ENCODE data around the gene TSPAN2.

Gene TSPAN2

DNA sequence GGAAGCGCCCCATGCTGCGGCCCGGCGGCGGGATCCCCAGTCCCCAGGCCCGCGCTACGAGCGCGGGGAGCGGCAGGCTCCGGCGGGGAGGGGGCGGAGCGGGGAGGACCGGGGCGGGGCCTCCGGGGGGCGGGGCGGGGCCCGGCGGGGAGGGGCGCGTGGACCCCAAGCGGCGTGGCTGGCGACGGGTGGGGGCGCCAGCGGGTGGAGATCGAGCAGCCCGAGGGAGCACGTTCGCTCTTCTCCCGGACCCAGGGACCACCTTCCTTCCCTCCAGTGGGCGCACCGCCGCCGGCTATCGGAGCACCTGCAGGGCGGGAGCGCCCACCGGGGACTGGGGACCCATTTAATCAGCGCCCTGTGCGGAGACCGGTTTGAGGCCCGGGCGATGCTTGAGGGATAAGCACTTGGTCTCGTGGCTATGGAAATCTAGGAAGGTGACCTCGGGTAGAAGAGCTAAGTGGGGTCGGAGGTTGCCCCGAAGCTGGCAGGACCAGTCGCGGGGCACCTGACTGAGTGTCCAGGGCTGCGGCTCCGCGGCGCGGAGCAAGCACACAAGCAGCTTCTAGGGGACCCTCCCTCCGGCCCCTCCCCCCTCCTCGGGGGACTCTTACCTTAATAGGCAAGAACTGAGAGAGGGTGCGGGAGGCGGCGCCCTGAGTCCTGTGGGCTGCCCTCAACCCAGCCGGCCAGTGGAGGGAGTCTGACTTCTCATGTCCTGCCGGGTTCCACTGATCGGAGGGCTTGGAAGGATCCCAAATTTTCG is at the start of gene TSPAN2:
TSS of gene TSPAN2 (minus strand) at position 84 of the 766 bp plus-strand sequence. CDS start at position 13, 71 bp downstream.
- Histone ChIP-seq H3K36me3 (ENCODE audit: control insufficient read depth, insufficient read depth, low read length) (no peaks in the 10 kb centered on the region), H3K4me1 (ENCODE audit: control insufficient read depth, insufficient read depth, low read length) (peaks cover 9% of the 10 kb centered on the region), H3K9ac (ENCODE audit: low read length) (peak within 1 kb of the TSS; percentile 89), H3K4me3 (ENCODE audit: low read depth, low read length) (peak within 1 kb of the TSS; percentile 87), H3K27me3 (ENCODE audit: control insufficient read depth, insufficient read depth, low read length) (peaks cover 20% of the 10 kb centered on the region), H3K9me3 (ENCODE audit: control insufficient read depth, insufficient read depth, low read depth, low read length) (no peaks in the 10 kb centered on the region), H3K27ac (ENCODE audit: low read depth, low read length) (peak within 1 kb of the TSS; percentile 88)

DNA sequence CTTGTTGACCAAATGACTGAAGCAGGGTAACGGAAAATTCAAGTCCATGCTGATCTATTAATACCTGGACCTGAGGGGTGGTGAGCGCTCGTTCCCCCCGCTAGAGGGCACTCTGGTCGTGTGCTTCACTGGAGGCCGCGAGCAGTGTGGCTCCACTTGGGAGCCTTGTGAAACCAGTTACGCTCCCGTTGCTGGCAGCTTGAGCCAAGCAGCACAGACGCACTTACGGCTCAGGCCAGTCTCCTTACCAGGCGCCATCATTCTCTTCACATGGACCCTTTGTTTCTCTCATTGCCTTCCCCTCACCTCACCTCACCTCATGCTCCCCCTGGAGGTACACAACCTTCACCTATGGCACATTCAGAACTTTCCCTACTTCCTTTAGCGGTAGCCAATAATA is 49.7 kb upstream of the TSPAN2 start:
- peaks cover 3% of the 10 kb centered on the region; the same call in 1 of the 2 replicates for H3K4me1 ChIP-seq (ENCODE audit: control insufficient read depth, insufficient read depth, low read length)
- H3K27ac ChIP-seq (ENCODE audit: low read depth, low read length) = no peak overlapping the region
- H3K9me3 ChIP-seq (ENCODE audit: control insufficient read depth, insufficient read depth, low read depth, low read length) = no peaks in the 10 kb centered on the region
- no peaks in the 10 kb centered on the region for H3K36me3 ChIP-seq (ENCODE audit: control insufficient read depth, insufficient read depth, low read length)
- H3K27me3 ChIP-seq (ENCODE audit: control insufficient read depth, insufficient read depth, low read length) = no peaks in the 10 kb centered on the region
- no peak overlapping the region for H3K9ac ChIP-seq (ENCODE audit: low read length)
- no peak overlapping the region for H3K4me3 ChIP-seq (ENCODE audit: low read depth, low read length)

- no peak overlapping the region for H3K27ac ChIP-seq (ENCODE audit: low read depth, low read length)
- H3K36me3 ChIP-seq (ENCODE audit: control insufficient read depth, insufficient read depth, low read length) = no peaks in the 10 kb centered on the region
- no peak overlapping the region for H3K9ac ChIP-seq (ENCODE audit: low read length)
- peaks cover 3% of the 10 kb centered on the region; the same call in 1 of the 2 replicates for H3K4me1 ChIP-seq (ENCODE audit: control insufficient read depth, insufficient read depth, low read length)
- no peak overlapping the region for H3K4me3 ChIP-seq (ENCODE audit: low read depth, low read length)
- no peaks in the 10 kb centered on the region for H3K9me3 ChIP-seq (ENCODE audit: control insufficient read depth, insufficient read depth, low read depth, low read length)
- H3K27me3 ChIP-seq (ENCODE audit: control insufficient read depth, insufficient read depth, low read length) = no peaks in the 10 kb centered on the region
Observed at GRCh38 chr1:115138271-115138670, 49.0 kb upstream of the TSPAN2 start.

- Histone ChIP-seq H3K9ac (ENCODE audit: low read length) (no peak overlapping the region), H3K36me3 (ENCODE audit: control insufficient read depth, insufficient read depth, low read length) (no peaks in the 10 kb centered on the region), H3K9me3 (ENCODE audit: control insufficient read depth, insufficient read depth, low read depth, low read length) (no peaks in the 10 kb centered on the region), H3K4me3 (ENCODE audit: low read depth, low read length) (no peak overlapping the region), H3K4me1 (ENCODE audit: control insufficient read depth, insufficient read depth, low read length) (peaks cover 3% of the 10 kb centered on the region; the same call in 1 of the 2 replicates), H3K27me3 (ENCODE audit: control insufficient read depth, insufficient read depth, low read length) (no peaks in the 10 kb centered on the region), H3K27ac (ENCODE audit: low read depth, low read length) (no peak overlapping the region)
Observed at GRCh38 chr1:115137191-115137590, 47.9 kb upstream of the TSPAN2 start.

- no peaks in the 10 kb centered on the region for H3K9me3 ChIP-seq (ENCODE audit: control insufficient read depth, insufficient read depth, low read depth, low read length)
- H3K27ac ChIP-seq (ENCODE audit: low read depth, low read length) = no peak overlapping the region
- no peak overlapping the region for H3K4me3 ChIP-seq (ENCODE audit: low read depth, low read length)
Observed at GRCh38 chr1:115136706-115137105, 47.4 kb upstream of the TSPAN2 start.

GRCh38 chr1:115136106-115136505 is 46.8 kb upstream of the TSPAN2 start:
- Histone ChIP-seq H3K9me3 (ENCODE audit: control insufficient read depth, insufficient read depth, low read depth, low read length) (no peaks in the 10 kb centered on the region), H3K36me3 (ENCODE audit: control insufficient read depth, insufficient read depth, low read length) (no peaks in the 10 kb centered on the region), H3K4me3 (ENCODE audit: low read depth, low read length) (no peak overlapping the region), H3K9ac (ENCODE audit: low read length) (no peak overlapping the region), H3K27ac (ENCODE audit: low read depth, low read length) (no peak overlapping the region), H3K4me1 (ENCODE audit: control insufficient read depth, insufficient read depth, low read length) (peaks cover 3% of the 10 kb centered on the region; the same call in 1 of the 2 replicates), H3K27me3 (ENCODE audit: control insufficient read depth, insufficient read depth, low read length) (no peaks in the 10 kb centered on the region)

More at GRCh38 chr1:115136706-115137105, 47.4 kb upstream of the TSPAN2 start:
- Histone ChIP-seq H3K27me3 (ENCODE audit: control insufficient read depth, insufficient read depth, low read length) (no peaks in the 10 kb centered on the region), H3K4me1 (ENCODE audit: control insufficient read depth, insufficient read depth, low read length) (peaks cover 3% of the 10 kb centered on the region; the same call in 1 of the 2 replicates), H3K36me3 (ENCODE audit: control insufficient read depth, insufficient read depth, low read length) (no peaks in the 10 kb centered on the region), H3K9ac (ENCODE audit: low read length) (no peak overlapping the region)

- H3K27ac ChIP-seq (ENCODE audit: low read depth, low read length) = no peak overlapping the region
Observed at GRCh38 chr1:115135681-115136080, 46.4 kb upstream of the TSPAN2 start.

DNA sequence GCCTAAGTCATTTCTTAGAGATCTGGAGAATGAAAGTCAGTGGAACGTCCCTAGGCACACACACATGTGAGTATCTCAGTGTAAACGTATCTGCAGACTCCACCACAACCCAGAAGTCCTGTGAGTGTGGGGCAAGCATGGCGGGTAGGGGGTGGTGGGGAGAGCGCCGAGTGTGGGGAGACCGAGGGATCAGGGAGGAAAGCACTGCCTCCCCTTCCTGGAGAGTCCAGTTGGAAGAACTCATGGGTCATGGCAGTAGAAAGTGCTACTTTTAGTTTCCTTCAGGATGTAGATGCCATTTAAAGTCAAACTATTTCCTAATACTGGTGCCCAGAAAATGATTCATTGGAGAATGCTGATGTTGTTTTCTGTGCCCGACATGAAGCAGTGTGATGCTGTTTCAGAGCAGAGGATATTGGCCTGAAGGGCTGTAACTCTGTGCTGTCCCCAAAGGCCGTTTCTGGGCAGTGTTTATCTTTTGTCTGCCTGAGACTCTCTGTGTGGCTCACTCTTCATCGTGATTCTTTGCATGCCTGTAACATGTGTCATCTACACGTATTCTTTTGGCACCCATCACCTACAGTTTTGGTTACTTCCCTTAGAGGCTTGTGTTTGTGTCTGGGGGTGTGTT is 45.7 kb upstream of the TSPAN2 start:
- Histone ChIP-seq H3K27ac (ENCODE audit: low read depth, low read length) (no peak overlapping the region), H3K36me3 (ENCODE audit: control insufficient read depth, insufficient read depth, low read length) (no peaks in the 10 kb centered on the region), H3K27me3 (ENCODE audit: control insufficient read depth, insufficient read depth, low read length) (no peaks in the 10 kb centered on the region), H3K9me3 (ENCODE audit: control insufficient read depth, insufficient read depth, low read depth, low read length) (no peaks in the 10 kb centered on the region), H3K9ac (ENCODE audit: low read length) (no peak overlapping the region), H3K4me3 (ENCODE audit: low read depth, low read length) (no peak overlapping the region), H3K4me1 (ENCODE audit: control insufficient read depth, insufficient read depth, low read length) (peaks cover 3% of the 10 kb centered on the region; the same call in 1 of the 2 replicates)

More at GRCh38 chr1:115135681-115136080, 46.4 kb upstream of the TSPAN2 start:
- Histone ChIP-seq H3K4me1 (ENCODE audit: control insufficient read depth, insufficient read depth, low read length) (peaks cover 3% of the 10 kb centered on the region; the same call in 1 of the 2 replicates), H3K9ac (ENCODE audit: low read length) (no peak overlapping the region), H3K36me3 (ENCODE audit: control insufficient read depth, insufficient read depth, low read length) (no peaks in the 10 kb centered on the region), H3K4me3 (ENCODE audit: low read depth, low read length) (no peak overlapping the region), H3K9me3 (ENCODE audit: control insufficient read depth, insufficient read depth, low read depth, low read length) (no peaks in the 10 kb centered on the region), H3K27me3 (ENCODE audit: control insufficient read depth, insufficient read depth, low read length) (no peaks in the 10 kb centered on the region)

GRCh38 chr1:115134231-115134630 is 44.9 kb upstream of the TSPAN2 start:
- Histone ChIP-seq H3K4me3 (ENCODE audit: low read depth, low read length) (no peak overlapping the region), H3K9ac (ENCODE audit: low read length) (no peak overlapping the region), H3K27ac (ENCODE audit: low read depth, low read length) (no peak overlapping the region), H3K4me1 (ENCODE audit: control insufficient read depth, insufficient read depth, low read length) (peaks cover 2% of the 10 kb centered on the region; the same call in 1 of the 2 replicates), H3K36me3 (ENCODE audit: control insufficient read depth, insufficient read depth, low read length) (no peaks in the 10 kb centered on the region), H3K9me3 (ENCODE audit: control insufficient read depth, insufficient read depth, low read depth, low read length) (no peaks in the 10 kb centered on the region), H3K27me3 (ENCODE audit: control insufficient read depth, insufficient read depth, low read length) (no peaks in the 10 kb centered on the region)

GRCh38 chr1:115133440-115133839 is 44.1 kb upstream of the TSPAN2 start:
- Histone ChIP-seq H3K27ac (ENCODE audit: low read depth, low read length) (no peak overlapping the region), H3K9me3 (ENCODE audit: control insufficient read depth, insufficient read depth, low read depth, low read length) (no peaks in the 10 kb centered on the region), H3K4me1 (ENCODE audit: control insufficient read depth, insufficient read depth, low read length) (no peaks in the 10 kb centered on the region), H3K9ac (ENCODE audit: low read length) (no peak overlapping the region), H3K27me3 (ENCODE audit: control insufficient read depth, insufficient read depth, low read length) (no peaks in the 10 kb centered on the region), H3K4me3 (ENCODE audit: low read depth, low read length) (no peak overlapping the region), H3K36me3 (ENCODE audit: control insufficient read depth, insufficient read depth, low read length) (no peaks in the 10 kb centered on the region)

DNA sequence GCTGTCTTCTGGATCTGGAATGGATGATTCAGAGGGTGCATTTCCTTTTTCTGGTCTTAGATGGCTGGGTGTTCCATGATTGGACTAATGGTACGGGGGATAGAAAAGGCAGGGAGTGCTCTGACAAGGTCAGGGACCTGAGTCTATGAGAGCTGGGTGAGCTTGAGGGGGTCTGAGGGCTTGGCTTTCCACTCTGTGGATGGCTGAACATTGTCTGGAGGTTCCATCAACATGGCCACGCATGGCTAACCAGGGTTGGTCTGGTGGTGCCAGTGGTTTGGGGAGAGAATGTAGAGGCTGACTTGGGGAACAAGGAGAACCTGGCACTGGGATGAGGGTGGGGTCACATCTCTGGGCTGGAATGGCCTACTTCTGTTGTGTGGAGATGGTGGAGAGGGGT is 41.5 kb upstream of the TSPAN2 start:
- Histone ChIP-seq H3K4me1 (ENCODE audit: control insufficient read depth, insufficient read depth, low read length) (no peaks in the 10 kb centered on the region), H3K4me3 (ENCODE audit: low read depth, low read length) (no peak overlapping the region), H3K9ac (ENCODE audit: low read length) (no peak overlapping the region), H3K9me3 (ENCODE audit: control insufficient read depth, insufficient read depth, low read depth, low read length) (no peaks in the 10 kb centered on the region), H3K36me3 (ENCODE audit: control insufficient read depth, insufficient read depth, low read length) (no peaks in the 10 kb centered on the region), H3K27me3 (ENCODE audit: control insufficient read depth, insufficient read depth, low read length) (no peaks in the 10 kb centered on the region), H3K27ac (ENCODE audit: low read depth, low read length) (no peak overlapping the region)

Measured in HUES6 (cell line).